Upper lobe of left lung (tissue), 6 donors: ENCODE results near the gene GRIN1. TPM values are rescaled to one million over a fixed set of nuclear protein-coding genes. Genes with fewer than 3 reads are reported as not detected.
"Not testable (repeated sequence)": the region's sequence is repeated elsewhere in the genome, so short reads cannot be mapped to it uniquely, and the experiment has no call there.

Experiments used
- ATAC-seq, 2 donors: fragments of 200-7000 bp; cut with Tn5 transposase; one replicate each; pipeline ENCODE4 v1.9.1; 2022; ENCODE audit warnings: mild to moderate bottlenecking in 2 of 2, moderate library complexity in 2 of 2; ENCODE audit not compliant: low FRiP score in 2 of 2
- DNase-seq, 2 donors: peaks; one replicate each; pipeline ENCODE4 v3.0.0-alpha.2; 2019 to 2020
- H3K27ac ChIP-seq, 4 donors: fragments of 200-600 bp; sonication (generic); one replicate each; pipeline ENCODE4 v1.5.1; 2016 to 2019
- H3K27me3 ChIP-seq, 4 donors: fragments of 200-600 bp; sonication (generic); one replicate each; pipeline ENCODE4 v1.5.1; 2017 to 2019
- H3K36me3 ChIP-seq, 4 donors: fragments of 200-600 bp; sonication (generic); one replicate each; pipeline ENCODE4 v1.5.1; 2016 to 2019
- H3K4me1 ChIP-seq, 4 donors: fragments of 200-600 bp; sonication (generic); one replicate each; pipeline ENCODE4 v1.5.1; 2018 to 2019
- H3K4me3 ChIP-seq, 4 donors: fragments of 200-600 bp; sonication (generic); one replicate each; pipeline ENCODE4 v1.5.1; 2017 to 2019; ENCODE audit warnings: mild to moderate bottlenecking in 2 of 4, moderate library complexity in 1 of 4
- H3K9me3 ChIP-seq, 4 donors: fragments of 200-600 bp; sonication (generic); one replicate each; pipeline ENCODE4 v1.5.1; 2018 to 2019
- CTCF ChIP-seq, 6 experiments: fragments of 450-650 bp in 4 of 6; fragments of 200-600 bp in 2 of 6; sonication (generic) in 2 of 6; IDR thresholded peaks; one replicate each; pipeline ENCODE4 v1.5.1; 2016 to 2019; ENCODE audit warnings: antibody characterized with exemption in 6 of 6
- EP300 ChIP-seq, 4 donors: sonication (generic); formaldehyde crosslinking; IDR thresholded peaks; one replicate each; pipeline ENCODE4 v1.5.1; 2017; ENCODE audit warnings: antibody characterized with exemption in 4 of 4, control low read depth in 2 of 4
- POLR2A ChIP-seq, 4 donors: fragments of 450-650 bp; IDR thresholded peaks; one replicate each; pipeline ENCODE4 v1.5.1; 2016 to 2017; ENCODE audit warnings: antibody characterized with exemption in 4 of 4, mild to moderate bottlenecking in 2 of 4
- POLR2AphosphoS5 ChIP-seq, 2 donors: sonication (generic); formaldehyde crosslinking; IDR thresholded peaks; one replicate each; pipeline ENCODE4 v1.5.1; 2017; ENCODE audit warnings: antibody characterized with exemption in 2 of 2
- WGBS, 2 donors: methylation state at CpG; one replicate each; pipeline ENCODE4 v1.1.5; 2017 to 2018; 5-methylcytosine and 5-hydroxymethylcytosine counted together
- total RNA-seq, 6 donors: library from RNA; depleted of rRNA in 4 of 6; stranded (reverse); fragments of >200 nt in 4 of 6; gene quantifications; one replicate each; pipeline versions ENCODE4 v1.1.0 to v1.2.1, GENCODE V29; 2016 to 2021
- donor health status: DM: no; HTN: no; CAD: no; lungs with moderate emphysema.
- donor health status: DM: no; HTN: yes; CAD: no; lungs with severe emphysema.

GRIN1 gene
- total RNA-seq, 6 donors from 2014 or later: 0.17 to 2.1 (median 0.49) TPM; not detected in 3

GRCh38 chr9:137128862-137129455 lies 10.0 kb upstream of the GRIN1 start:
- peaks cover 0 to 3% (median 0%) of the 10 kb centered on the region in 4 donors for H3K27me3 ChIP-seq
- TF ChIP-seq EP300 (IDR thresholded peaks at IDR 0.05) (no peak), CTCF (IDR thresholded peaks at IDR 0.05) (no peak), POLR2A (IDR thresholded peaks at IDR 0.05) (no peak), POLR2AphosphoS5 (IDR thresholded peaks at IDR 0.05) (no peak)
- peak in 1 of 2 donors; percentile 18 for ATAC-seq
- peak in 1 of 2 donors; percentile 35 for DNase-seq
- H3K9me3 ChIP-seq: peaks cover 0 to 8% (median 2%) of the 10 kb centered on the region in 4 donors
- H3K36me3 ChIP-seq: no peaks in the 10 kb centered on the region
- H3K4me3 ChIP-seq: peak overlapping the region; percentile 29 to 94 (median 75)
- 43 to 47% methylated on average over 19 to 21 of the region's 37 CpGs for WGBS, 2 donors
- peaks cover 20 to 44% (median 32%) of the 10 kb centered on the region in 4 donors for H3K4me1 ChIP-seq
- H3K27ac ChIP-seq: peak overlapping the region; percentile 72 to 85 (median 84)

- Histone ChIP-seq H3K27ac (peak overlapping the region; percentile 72 to 85 (median 84)), H3K27me3 (peaks cover 0 to 3% (median 0%) of the 10 kb centered on the region in 4 donors), H3K9me3 (peaks cover 0 to 8% (median 2%) of the 10 kb centered on the region in 4 donors), H3K36me3 (no peaks in the 10 kb centered on the region), H3K4me3 (peak overlapping the region; percentile 29 to 94 (median 75)), H3K4me1 (peaks cover 20 to 44% (median 32%) of the 10 kb centered on the region in 4 donors)
- ATAC-seq (peak; percentile 97 to 99), DNase-seq (peak; percentile 92 to 98)
- TF ChIP-seq POLR2A (IDR thresholded peaks at IDR 0.05) (peak in 1 of 4 donors; percentile 75), CTCF (IDR thresholded peaks at IDR 0.05) (peak in 3 of 6 experiments; percentile 5 to 18 (median 17)), EP300 (IDR thresholded peaks at IDR 0.05) (no peak), POLR2AphosphoS5 (IDR thresholded peaks at IDR 0.05) (peak; percentile 51 to 75)
- WGBS, 2 donors: 2% methylated on average over 23 of the region's 86 CpGs; no CpG with 5 or more reads in 1 of the 2 donors
Measured at GRCh38 chr9:137129456-137130175, 9.3 kb upstream of the GRIN1 start.

GRCh38 chr9:137130176-137130755 lies 8.7 kb upstream of the GRIN1 start:
- peak overlapping the region; percentile 29 to 94 (median 75) for H3K4me3 ChIP-seq
- peak overlapping the region; percentile 72 to 85 (median 84) for H3K27ac ChIP-seq
- H3K27me3 ChIP-seq: peaks cover 0 to 3% (median 0%) of the 10 kb centered on the region in 4 donors
- peaks cover 20 to 44% (median 32%) of the 10 kb centered on the region in 4 donors for H3K4me1 ChIP-seq
- TF ChIP-seq CTCF (IDR thresholded peaks at IDR 0.05) (no peak), EP300 (IDR thresholded peaks at IDR 0.05) (no peak), POLR2A (IDR thresholded peaks at IDR 0.05) (no peak), POLR2AphosphoS5 (IDR thresholded peaks at IDR 0.05) (no peak)
- H3K9me3 ChIP-seq: peaks cover 0 to 8% (median 2%) of the 10 kb centered on the region in 4 donors
- no peak for ATAC-seq
- 11 to 22% methylated on average over 12 to 16 of the region's 58 CpGs for WGBS, 2 donors
- no peaks in the 10 kb centered on the region for H3K36me3 ChIP-seq
- no peak for DNase-seq

GRCh38 chr9:137134191-137134590 lies 4.8 kb upstream of the GRIN1 start:
- peaks cover 0 to 31% (median 15%) of the 10 kb centered on the region in 4 donors for H3K27me3 ChIP-seq

GRCh38 chr9:137135154-137135553 lies 3.8 kb upstream of the GRIN1 start:
- not testable (repeated sequence) for DNase-seq

More at GRCh38 chr9:137134191-137134590, 4.8 kb upstream of the GRIN1 start:
- Histone ChIP-seq H3K36me3 (no peaks in the 10 kb centered on the region), H3K4me1 (peaks cover 4 to 22% (median 7%) of the 10 kb centered on the region in 4 donors), H3K9me3 (peaks cover 0 to 8% (median 2%) of the 10 kb centered on the region in 4 donors), H3K27ac (no peak overlapping the region), H3K4me3 (no peak overlapping the region)
- ATAC-seq (no peak), DNase-seq (no peak)
- TF ChIP-seq CTCF (IDR thresholded peaks at IDR 0.05): no peak
- TF ChIP-seq POLR2AphosphoS5 (IDR thresholded peaks at IDR 0.05): no peak
- no peak for TF ChIP-seq POLR2A (IDR thresholded peaks at IDR 0.05)
- no peak for TF ChIP-seq EP300 (IDR thresholded peaks at IDR 0.05)
- WGBS, 2 donors: 78% methylated on average over 4 of the region's 4 CpGs

More at GRCh38 chr9:137135154-137135553, 3.8 kb upstream of the GRIN1 start:
- not testable (repeated sequence) for H3K9me3 ChIP-seq, H3K36me3 ChIP-seq, H3K27ac ChIP-seq, ATAC-seq, H3K4me3 ChIP-seq
- peaks cover 4 to 17% (median 7%) of the 10 kb centered on the region in 4 donors for H3K4me1 ChIP-seq
- WGBS, 2 donors: 80 to 81% methylated on average over 9 of the region's 9 CpGs
- H3K27me3 ChIP-seq: peaks cover 0 to 35% (median 19%) of the 10 kb centered on the region in 4 donors
